ENCODE data around the gene MARK3. TPM values are rescaled to one million over a fixed set of nuclear protein-coding genes. Genes with fewer than 3 reads are reported as not detected.
A peak's percentile ranks its signal among the peaks of the same experiment; 100 is the strongest.

The MARK3 gene
- total RNA-seq, 1 donor from 2014 or later, result 59.5 TPM

GRCh38 chr14:103430358-103430757, 45.1 kb downstream of the MARK3 start:
- no peaks in the 10 kb centered on the region for H3K27me3 ChIP-seq (ENCODE audit: control insufficient read depth in 3 of 3, insufficient read depth in 3 of 3, low read length in 3 of 3)
- H3K27ac ChIP-seq (ENCODE audit: low read depth, low read length), result no peak overlapping the region
- H3K36me3 ChIP-seq (ENCODE audit: control insufficient read depth in 3 of 3, insufficient read depth in 3 of 3, low read length in 3 of 3), result peaks cover 0 to 1% (median 0%) of the 10 kb centered on the region in 3 donors
- H3K4me3 ChIP-seq (ENCODE audit: low read length in 3 of 3), result no peak overlapping the region
- H3K9ac ChIP-seq (ENCODE audit: low read depth in 1 of 3, low read length in 3 of 3), result no peak overlapping the region
- H3K4me1 ChIP-seq (ENCODE audit: control insufficient read depth in 3 of 3, insufficient read depth in 3 of 3, low read length in 3 of 3), result peaks cover 22 to 27% (median 26%) of the 10 kb centered on the region in 3 donors
- H3K9me3 ChIP-seq (ENCODE audit: control insufficient read depth in 3 of 3, low read length in 3 of 3), result no peaks in the 10 kb centered on the region

- Histone ChIP-seq H3K9ac (ENCODE audit: low read depth in 1 of 3, low read length in 3 of 3) (no peak overlapping the region), H3K27me3 (ENCODE audit: control insufficient read depth in 3 of 3, insufficient read depth in 3 of 3, low read length in 3 of 3) (no peaks in the 10 kb centered on the region), H3K36me3 (ENCODE audit: control insufficient read depth in 3 of 3, insufficient read depth in 3 of 3, low read length in 3 of 3) (peaks cover 0 to 1% (median 0%) of the 10 kb centered on the region in 3 donors), H3K9me3 (ENCODE audit: control insufficient read depth in 3 of 3, low read length in 3 of 3) (no peaks in the 10 kb centered on the region), H3K4me3 (ENCODE audit: low read length in 3 of 3) (no peak overlapping the region), H3K27ac (ENCODE audit: low read depth, low read length) (no peak overlapping the region), H3K4me1 (ENCODE audit: control insufficient read depth in 3 of 3, insufficient read depth in 3 of 3, low read length in 3 of 3) (peaks cover 23 to 26% (median 25%) of the 10 kb centered on the region in 3 donors)
These were observed 47.4 kb downstream of the MARK3 start for GRCh38 chr14:103432627-103433026.

- Histone ChIP-seq H3K27ac (ENCODE audit: low read depth, low read length) (peak overlapping the region; percentile 47), H3K27me3 (ENCODE audit: control insufficient read depth in 3 of 3, insufficient read depth in 3 of 3, low read length in 3 of 3) (no peaks in the 10 kb centered on the region), H3K36me3 (ENCODE audit: control insufficient read depth in 3 of 3, insufficient read depth in 3 of 3, low read length in 3 of 3) (peaks cover 0 to 4% (median 1%) of the 10 kb centered on the region in 3 donors), H3K9me3 (ENCODE audit: control insufficient read depth in 3 of 3, low read length in 3 of 3) (no peaks in the 10 kb centered on the region), H3K4me3 (ENCODE audit: low read length in 3 of 3) (peak overlapping the region in 1 of 3 donors; percentile 5), H3K9ac (ENCODE audit: low read depth in 1 of 3, low read length in 3 of 3) (no peak overlapping the region), H3K4me1 (ENCODE audit: control insufficient read depth in 3 of 3, insufficient read depth in 3 of 3, low read length in 3 of 3) (peaks cover 16 to 19% (median 18%) of the 10 kb centered on the region in 3 donors)
These were observed 48.8 kb downstream of the MARK3 start for GRCh38 chr14:103433916-103434563.

- peaks cover 0 to 4% (median 3%) of the 10 kb centered on the region in 3 donors for H3K36me3 ChIP-seq (ENCODE audit: control insufficient read depth in 3 of 3, insufficient read depth in 3 of 3, low read length in 3 of 3)
- no peak overlapping the region for H3K4me3 ChIP-seq (ENCODE audit: low read length in 3 of 3)
- peaks cover 15 to 19% (median 15%) of the 10 kb centered on the region in 3 donors for H3K4me1 ChIP-seq (ENCODE audit: control insufficient read depth in 3 of 3, insufficient read depth in 3 of 3, low read length in 3 of 3)
- no peak overlapping the region for H3K9ac ChIP-seq (ENCODE audit: low read depth in 1 of 3, low read length in 3 of 3)
- no peaks in the 10 kb centered on the region for H3K9me3 ChIP-seq (ENCODE audit: control insufficient read depth in 3 of 3, low read length in 3 of 3)
- H3K27ac ChIP-seq (ENCODE audit: low read depth, low read length), result peak overlapping the region; percentile 47
- no peaks in the 10 kb centered on the region for H3K27me3 ChIP-seq (ENCODE audit: control insufficient read depth in 3 of 3, insufficient read depth in 3 of 3, low read length in 3 of 3)
These were observed 49.7 kb downstream of the MARK3 start for GRCh38 chr14:103434868-103435442.

- Histone ChIP-seq H3K27ac (ENCODE audit: low read depth, low read length) (no peak overlapping the region), H3K4me1 (ENCODE audit: control insufficient read depth in 3 of 3, insufficient read depth in 3 of 3, low read length in 3 of 3) (peaks cover 15 to 19% (median 15%) of the 10 kb centered on the region in 3 donors)
These were observed 51.3 kb downstream of the MARK3 start for GRCh38 chr14:103436533-103436932.

GRCh38 chr14:103442288-103442687, 57.1 kb downstream of the MARK3 start:
- Histone ChIP-seq H3K9me3 (ENCODE audit: control insufficient read depth in 3 of 3, low read length in 3 of 3) (no peaks in the 10 kb centered on the region), H3K9ac (ENCODE audit: low read depth in 1 of 3, low read length in 3 of 3) (no peak overlapping the region), H3K27ac (ENCODE audit: low read depth, low read length) (no peak overlapping the region), H3K4me3 (ENCODE audit: low read length in 3 of 3) (no peak overlapping the region), H3K27me3 (ENCODE audit: control insufficient read depth in 3 of 3, insufficient read depth in 3 of 3, low read length in 3 of 3) (no peaks in the 10 kb centered on the region), H3K36me3 (ENCODE audit: control insufficient read depth in 3 of 3, insufficient read depth in 3 of 3, low read length in 3 of 3) (peaks cover 0 to 4% (median 2%) of the 10 kb centered on the region in 3 donors), H3K4me1 (ENCODE audit: control insufficient read depth in 3 of 3, insufficient read depth in 3 of 3, low read length in 3 of 3) (peaks cover 7 to 21% (median 16%) of the 10 kb centered on the region in 3 donors)

More at GRCh38 chr14:103436533-103436932, 51.3 kb downstream of the MARK3 start:
- Histone ChIP-seq H3K4me3 (ENCODE audit: low read length in 3 of 3) (no peak overlapping the region), H3K27me3 (ENCODE audit: control insufficient read depth in 3 of 3, insufficient read depth in 3 of 3, low read length in 3 of 3) (no peaks in the 10 kb centered on the region), H3K9ac (ENCODE audit: low read depth in 1 of 3, low read length in 3 of 3) (no peak overlapping the region), H3K36me3 (ENCODE audit: control insufficient read depth in 3 of 3, insufficient read depth in 3 of 3, low read length in 3 of 3) (peaks cover 0 to 4% (median 3%) of the 10 kb centered on the region in 3 donors), H3K9me3 (ENCODE audit: control insufficient read depth in 3 of 3, low read length in 3 of 3) (no peaks in the 10 kb centered on the region)

- Histone ChIP-seq H3K4me3 (ENCODE audit: low read length in 3 of 3) (no peak overlapping the region), H3K27ac (ENCODE audit: low read depth, low read length) (no peak overlapping the region), H3K36me3 (ENCODE audit: control insufficient read depth in 3 of 3, insufficient read depth in 3 of 3, low read length in 3 of 3) (peaks cover 0 to 4% (median 2%) of the 10 kb centered on the region in 3 donors), H3K4me1 (ENCODE audit: control insufficient read depth in 3 of 3, insufficient read depth in 3 of 3, low read length in 3 of 3) (peaks cover 10 to 23% (median 21%) of the 10 kb centered on the region in 3 donors), H3K9me3 (ENCODE audit: control insufficient read depth in 3 of 3, low read length in 3 of 3) (no peaks in the 10 kb centered on the region), H3K9ac (ENCODE audit: low read depth in 1 of 3, low read length in 3 of 3) (no peak overlapping the region), H3K27me3 (ENCODE audit: control insufficient read depth in 3 of 3, insufficient read depth in 3 of 3, low read length in 3 of 3) (no peaks in the 10 kb centered on the region)
These were observed 57.9 kb downstream of the MARK3 start for GRCh38 chr14:103443111-103443510.

- no peak overlapping the region for H3K27ac ChIP-seq (ENCODE audit: low read depth, low read length)
- H3K4me1 ChIP-seq (ENCODE audit: control insufficient read depth in 3 of 3, insufficient read depth in 3 of 3, low read length in 3 of 3), result peaks cover 12 to 26% (median 22%) of the 10 kb centered on the region in 3 donors
These were observed 59.8 kb downstream of the MARK3 start for GRCh38 chr14:103444837-103445524.

GRCh38 chr14:103445806-103446205, 60.6 kb downstream of the MARK3 start:
- Histone ChIP-seq H3K36me3 (ENCODE audit: control insufficient read depth in 3 of 3, insufficient read depth in 3 of 3, low read length in 3 of 3) (no peaks in the 10 kb centered on the region), H3K9me3 (ENCODE audit: control insufficient read depth in 3 of 3, low read length in 3 of 3) (no peaks in the 10 kb centered on the region), H3K9ac (ENCODE audit: low read depth in 1 of 3, low read length in 3 of 3) (no peak overlapping the region), H3K4me1 (ENCODE audit: control insufficient read depth in 3 of 3, insufficient read depth in 3 of 3, low read length in 3 of 3) (peaks cover 12 to 26% (median 22%) of the 10 kb centered on the region in 3 donors), H3K27ac (ENCODE audit: low read depth, low read length) (no peak overlapping the region), H3K27me3 (ENCODE audit: control insufficient read depth in 3 of 3, insufficient read depth in 3 of 3, low read length in 3 of 3) (no peaks in the 10 kb centered on the region), H3K4me3 (ENCODE audit: low read length in 3 of 3) (no peak overlapping the region)

More at GRCh38 chr14:103444837-103445524, 59.8 kb downstream of the MARK3 start:
- Histone ChIP-seq H3K27me3 (ENCODE audit: control insufficient read depth in 3 of 3, insufficient read depth in 3 of 3, low read length in 3 of 3) (no peaks in the 10 kb centered on the region), H3K36me3 (ENCODE audit: control insufficient read depth in 3 of 3, insufficient read depth in 3 of 3, low read length in 3 of 3) (no peaks in the 10 kb centered on the region), H3K4me3 (ENCODE audit: low read length in 3 of 3) (no peak overlapping the region), H3K9me3 (ENCODE audit: control insufficient read depth in 3 of 3, low read length in 3 of 3) (no peaks in the 10 kb centered on the region), H3K9ac (ENCODE audit: low read depth in 1 of 3, low read length in 3 of 3) (no peak overlapping the region)

- H3K27ac ChIP-seq (ENCODE audit: low read depth, low read length), result no peak overlapping the region
- H3K9ac ChIP-seq (ENCODE audit: low read depth in 1 of 3, low read length in 3 of 3), result no peak overlapping the region
- peaks cover 12 to 26% (median 22%) of the 10 kb centered on the region in 3 donors for H3K4me1 ChIP-seq (ENCODE audit: control insufficient read depth in 3 of 3, insufficient read depth in 3 of 3, low read length in 3 of 3)
- H3K36me3 ChIP-seq (ENCODE audit: control insufficient read depth in 3 of 3, insufficient read depth in 3 of 3, low read length in 3 of 3), result peaks cover 0 to 3% (median 0%) of the 10 kb centered on the region in 3 donors
- H3K4me3 ChIP-seq (ENCODE audit: low read length in 3 of 3), result no peak overlapping the region
- no peaks in the 10 kb centered on the region for H3K27me3 ChIP-seq (ENCODE audit: control insufficient read depth in 3 of 3, insufficient read depth in 3 of 3, low read length in 3 of 3)
- H3K9me3 ChIP-seq (ENCODE audit: control insufficient read depth in 3 of 3, low read length in 3 of 3), result no peaks in the 10 kb centered on the region
These were observed 62.9 kb downstream of the MARK3 start for GRCh38 chr14:103448097-103448496.

Data from skeletal muscle tissue (tissue), 4 donors.